ENCODE results near the gene RBM33.
"Not testable (repeated sequence)": the region's sequence is repeated elsewhere in the genome, so short reads cannot be mapped to it uniquely, and the experiment has no call there.

RBM33 gene

GRCh38 chr7:155665957-155666287, 21.5 kb downstream of the RBM33 start:
- no peak for DNase-seq

GRCh38 chr7:155667241-155667829, 22.9 kb downstream of the RBM33 start:
- DNase-seq = no peak

GRCh38 chr7:155669717-155670505, 25.4 kb downstream of the RBM33 start:
- DNase-seq = no peak

DNA sequence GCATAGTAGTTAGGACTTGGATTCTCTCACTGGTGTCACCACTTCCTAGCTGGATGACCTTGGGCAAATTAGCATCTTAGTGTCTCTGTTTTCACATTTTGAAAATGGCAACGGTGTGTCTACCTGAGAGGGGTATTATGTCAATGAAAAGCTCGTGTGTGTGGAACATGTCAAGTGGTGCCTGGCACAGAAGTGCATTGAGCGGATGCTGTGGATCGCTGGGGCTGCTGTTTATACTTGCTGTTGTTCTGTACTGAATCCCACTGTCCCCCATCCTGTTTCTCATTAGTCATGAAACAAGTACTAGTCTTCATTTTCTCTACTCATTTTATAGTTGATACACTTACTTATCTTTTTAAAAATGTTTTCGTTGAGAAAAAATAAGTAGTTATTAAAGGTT, 26.1 kb downstream of the RBM33 start:
- DNase-seq = no peak

DNA sequence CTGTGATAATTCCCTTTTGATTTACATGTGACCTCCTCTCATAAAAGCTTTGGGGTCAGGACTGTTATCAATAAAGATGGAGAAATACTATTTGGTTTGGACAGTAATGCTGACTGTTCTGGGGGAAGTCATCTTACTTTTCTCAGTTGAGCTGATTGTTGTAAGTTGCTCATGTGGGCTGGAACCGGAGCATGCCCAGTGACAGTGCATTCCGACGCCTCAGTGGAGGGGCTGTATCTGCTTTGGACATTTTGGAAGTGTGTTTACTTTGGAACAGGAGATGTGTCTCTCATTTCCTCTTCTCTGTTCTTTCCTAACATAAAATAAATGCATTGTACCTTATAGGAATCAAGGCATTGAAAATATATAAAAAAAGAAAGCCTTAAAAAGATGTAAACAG, 30.1 kb downstream of the RBM33 start:
- no peak for DNase-seq

DNA sequence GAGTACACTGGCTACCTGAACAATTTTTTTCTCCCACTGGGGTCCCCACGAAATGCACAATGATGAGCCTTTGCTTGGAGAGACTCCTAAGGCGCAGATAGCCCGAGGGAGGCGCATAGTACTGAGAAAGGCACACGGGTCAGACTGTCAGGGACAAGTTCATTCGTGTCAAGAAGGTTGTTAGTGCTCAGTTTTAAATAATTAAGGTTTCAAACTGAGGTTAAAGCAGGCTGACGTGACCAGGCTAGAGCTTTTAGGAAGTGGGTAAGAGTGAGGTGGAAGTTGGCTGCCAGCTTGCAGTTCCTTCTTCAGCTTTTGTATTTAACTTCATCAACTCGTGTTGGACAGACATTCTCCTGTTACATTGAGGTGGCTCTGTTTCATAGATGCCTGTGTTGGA, 31.6 kb downstream of the RBM33 start:
- no peak for DNase-seq

GRCh38 chr7:155677688-155678087, 33.2 kb downstream of the RBM33 start:
- DNase-seq = no peak

DNA sequence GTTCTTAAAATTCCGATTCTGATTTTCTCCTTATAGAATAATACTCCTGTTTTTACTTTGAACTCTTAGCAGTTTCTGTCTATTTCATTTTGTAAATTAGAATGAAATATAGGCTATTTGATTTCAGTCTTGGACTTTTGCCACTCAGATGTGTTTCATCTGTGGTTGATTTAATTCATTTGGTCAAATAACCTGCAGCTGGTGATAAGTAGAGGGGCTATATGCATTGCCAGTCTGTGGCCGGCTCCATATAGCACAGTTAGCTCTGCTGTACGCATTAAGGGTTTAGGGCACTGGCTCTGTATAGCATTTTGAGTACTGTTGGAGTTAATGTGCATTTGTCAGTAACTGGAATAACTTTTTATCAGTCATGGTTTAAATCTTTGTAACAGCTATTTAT, 35.7 kb downstream of the RBM33 start:
- no peak for DNase-seq

DNA sequence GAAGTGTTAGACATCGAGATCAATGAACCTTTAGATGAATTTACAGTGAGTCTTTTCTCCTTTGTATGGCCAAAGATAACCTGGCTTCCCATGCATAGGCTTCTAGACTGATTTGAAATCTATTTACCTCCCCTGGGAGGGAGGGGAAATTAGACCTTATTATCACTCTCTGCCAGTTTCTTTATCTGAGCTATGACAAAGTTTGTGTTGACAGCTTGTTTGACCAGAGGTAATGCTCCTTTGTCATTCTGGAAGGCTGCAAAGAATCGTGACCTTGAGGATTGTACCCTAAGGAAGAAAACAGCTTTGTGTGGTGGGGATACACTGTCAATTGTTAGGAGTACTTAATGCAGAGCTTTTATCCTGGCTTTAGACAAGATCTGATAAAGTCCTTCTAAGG, 36.4 kb downstream of the RBM33 start:
- DNase-seq = no peak

GRCh38 chr7:155681663-155682062, 37.2 kb downstream of the RBM33 start:
- DNase-seq = no peak

DNA sequence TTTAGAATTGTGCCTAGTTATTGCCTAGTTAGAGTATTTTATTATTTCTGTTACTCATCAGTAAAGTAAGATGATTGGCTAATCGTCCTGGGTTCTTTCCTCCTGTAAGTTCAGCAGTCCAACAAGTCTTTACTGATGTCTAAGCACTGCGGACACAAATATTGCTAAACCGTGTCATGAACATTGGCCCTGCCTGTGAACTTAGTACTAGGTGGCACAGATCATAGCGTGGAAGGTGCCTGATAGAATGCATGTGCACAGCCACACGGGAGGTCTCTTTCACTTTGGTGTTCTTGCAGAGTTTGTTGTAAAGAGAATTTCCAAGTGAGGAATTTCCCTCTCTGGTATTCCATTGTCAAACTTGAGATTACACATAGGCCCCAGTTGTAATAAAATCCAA, 38.0 kb downstream of the RBM33 start:
- no peak for DNase-seq

DNA sequence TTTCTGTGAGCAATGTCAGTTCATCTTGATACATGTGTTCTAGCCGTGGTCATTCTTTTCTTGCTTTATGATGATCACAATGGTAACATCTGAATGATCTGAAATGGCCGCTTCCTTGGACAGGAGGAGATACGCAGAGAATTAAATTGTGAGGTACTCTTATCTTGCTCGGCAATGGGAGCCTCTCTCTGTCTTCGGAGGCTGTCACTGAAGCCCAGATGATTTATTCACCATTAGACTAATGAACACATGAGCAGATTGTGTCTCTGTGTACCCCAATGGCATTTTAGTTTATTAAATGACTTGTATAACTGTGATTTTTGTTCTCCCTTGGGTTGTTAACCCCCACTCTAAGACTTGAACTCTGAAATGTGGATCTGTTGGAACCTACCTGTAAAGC, 38.6 kb downstream of the RBM33 start:
- DNase-seq = no peak

GRCh38 chr7:155683714-155684113, 39.3 kb downstream of the RBM33 start:
- no peak for DNase-seq

GRCh38 chr7:155684543-155684942, 40.1 kb downstream of the RBM33 start:
- DNase-seq = no peak

DNA sequence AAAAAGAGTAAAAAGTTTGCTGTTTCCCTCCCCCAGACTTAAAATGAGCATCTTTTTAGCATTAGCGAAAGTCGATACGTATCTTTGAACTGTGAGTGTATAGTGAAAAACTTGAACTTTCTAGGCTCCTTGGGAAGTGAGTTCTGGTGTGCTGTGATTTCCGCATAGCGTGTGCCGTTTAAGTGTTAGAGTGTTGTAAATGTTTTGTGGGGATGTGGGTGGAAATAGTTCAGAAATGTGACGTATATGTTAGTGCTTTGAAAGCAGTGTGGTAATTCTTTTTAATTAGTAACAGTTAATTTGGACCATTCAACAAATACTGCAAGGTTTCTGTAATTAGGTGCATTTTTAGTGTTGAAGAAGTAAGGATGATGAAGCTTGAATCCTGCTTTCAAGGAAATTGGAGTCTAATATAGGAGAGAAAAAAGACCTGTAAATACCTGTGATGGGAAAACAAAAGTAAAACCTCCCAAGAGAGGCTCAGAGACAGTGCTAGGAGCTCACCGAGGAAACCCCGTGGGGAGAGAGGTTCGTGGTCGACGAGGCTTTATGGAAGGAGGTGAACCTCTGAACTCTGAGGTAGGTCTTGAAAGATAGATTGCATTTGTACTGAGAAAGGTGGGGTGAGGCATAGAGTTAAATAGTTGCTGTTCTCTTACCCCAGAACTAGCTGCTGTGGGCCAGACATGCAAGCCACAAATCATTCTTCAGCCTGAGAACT, 40.8 kb downstream of the RBM33 start:
- DNase-seq = no peak

DNA sequence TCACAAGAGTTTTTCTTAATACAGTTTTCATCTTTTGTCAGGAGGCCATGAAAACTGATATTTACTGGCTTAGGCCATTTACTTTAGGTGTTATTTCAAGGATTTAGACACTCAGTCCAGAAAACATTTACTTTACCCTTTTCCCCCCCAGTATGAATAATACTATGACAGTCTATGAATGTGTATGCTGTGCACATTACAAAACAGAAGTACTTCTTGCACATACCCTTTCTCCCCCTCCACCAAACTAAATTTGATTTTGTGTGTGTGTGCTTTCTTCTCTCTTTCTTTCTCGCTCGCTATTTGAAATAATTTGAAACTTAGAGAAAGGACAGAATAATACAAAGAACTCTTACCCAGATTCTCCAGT, 41.3 kb downstream of the RBM33 start:
- DNase-seq = no peak

GRCh38 chr7:155686620-155687324, 42.3 kb downstream of the RBM33 start:
- DNase-seq = not testable (repeated sequence)

- DNase-seq = not testable (repeated sequence)
Observed at GRCh38 chr7:155688237-155688636, 43.8 kb downstream of the RBM33 start.

DNA sequence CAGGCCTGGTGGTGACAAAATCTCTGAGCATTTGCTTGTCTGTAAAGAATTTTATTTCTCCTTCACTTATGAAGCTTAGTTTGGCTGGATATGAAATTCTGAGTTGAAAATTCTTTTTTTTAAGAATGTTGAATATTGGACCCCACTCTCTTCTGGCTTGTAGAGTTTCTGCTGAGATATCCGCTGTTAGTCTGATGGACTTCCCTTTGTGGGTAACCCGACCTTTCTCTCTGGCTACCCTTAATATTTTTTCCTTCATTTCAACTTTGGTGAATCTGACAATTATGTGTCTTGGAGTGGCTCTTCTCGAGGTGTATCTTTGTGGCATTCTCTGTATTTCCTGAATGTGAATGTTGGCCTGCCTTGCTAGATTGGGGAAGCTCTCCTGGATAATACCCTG, 46.2 kb downstream of the RBM33 start:
- DNase-seq = not testable (repeated sequence)

- no peak for DNase-seq
Observed at GRCh38 chr7:155692317-155692716, 47.9 kb downstream of the RBM33 start.

- no peak for DNase-seq
Observed at GRCh38 chr7:155693826-155694225, 49.4 kb downstream of the RBM33 start.

GRCh38 chr7:155694851-155695250, 50.4 kb downstream of the RBM33 start:
- DNase-seq = no peak

DNA sequence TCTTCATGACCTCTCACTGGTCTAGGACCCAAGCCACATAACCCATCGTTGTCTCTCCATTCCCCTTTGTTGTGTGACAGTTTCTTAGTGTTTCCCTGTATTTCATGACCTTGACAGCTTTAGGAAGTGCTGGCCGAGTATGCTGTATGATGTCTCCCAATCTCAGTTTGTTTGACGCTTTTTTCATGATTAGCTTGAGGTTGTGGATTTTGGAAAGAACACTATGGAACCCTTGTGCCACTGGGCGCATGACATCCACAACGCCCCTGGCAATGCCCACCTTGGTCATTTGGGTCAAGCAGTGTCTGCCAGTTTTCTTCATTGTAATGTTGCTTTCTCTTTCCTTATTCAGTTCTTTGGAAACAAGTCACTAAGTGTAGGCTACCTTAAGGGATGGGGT, 52.3 kb downstream of the RBM33 start:
- DNase-seq = no peak

DNA sequence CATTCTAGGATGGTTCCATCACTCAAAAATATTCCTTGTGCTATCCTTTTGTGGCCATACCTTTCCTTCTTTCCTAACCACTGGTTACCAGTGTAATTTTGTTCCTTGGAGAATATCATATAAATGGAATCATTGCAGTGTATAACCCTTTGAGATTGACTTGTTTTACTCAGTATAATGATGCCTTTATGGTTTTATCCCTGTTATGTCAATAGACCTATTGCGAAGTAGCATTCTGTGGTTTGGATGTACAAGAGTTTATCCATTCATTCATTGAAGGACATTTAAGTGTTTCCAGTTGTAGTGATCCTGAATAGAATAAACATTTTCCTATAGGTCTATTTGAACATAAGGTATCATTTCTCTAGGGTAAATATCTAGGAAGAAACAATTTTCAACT, 54.2 kb downstream of the RBM33 start:
- DNase-seq = no peak
